ENCODE results near the gene ITGB8. TPM values are rescaled to one million over a fixed set of nuclear protein-coding genes. Genes with fewer than 3 reads are reported as not detected.

The ITGB8 gene
- total RNA-seq, 1 experiment from 2014 or later, result 1.9 TPM

DNA sequence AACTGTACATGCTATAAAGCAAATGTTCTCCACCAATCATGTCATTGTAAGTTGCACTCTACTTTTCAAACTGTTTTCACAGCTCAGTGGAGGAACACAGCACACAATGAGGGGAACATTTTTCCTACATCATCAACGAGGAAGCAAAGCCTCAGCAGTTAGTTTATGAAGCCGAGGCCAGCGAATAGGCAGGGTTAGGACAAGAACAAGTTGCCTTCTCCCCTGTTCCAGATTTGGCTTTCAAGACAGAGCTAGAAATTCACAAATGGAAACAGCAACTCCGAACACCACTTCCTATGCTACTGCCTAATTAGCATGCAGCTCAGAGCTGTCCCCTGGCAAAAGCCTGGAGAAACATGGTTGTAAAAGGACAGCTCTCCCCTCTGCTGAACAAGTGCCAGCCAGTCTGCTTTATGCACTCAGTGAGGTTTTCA is 19.8 kb downstream of the ITGB8 start:
- H3K4me1 Mint-ChIP-seq, result peaks cover 11% of the 10 kb centered on the region; the same call in 1 of the 2 replicates
- ChIA-PET CTCF (interaction anchor here (1.0 to 1.1 kb wide), 2 partner anchors 20 to 248 kb away, joined by 3 to 5 read pairs; partner anchors contain the start of gene ITGB8), POLR2A (no interaction called here)
- H3K4me3 Mint-ChIP-seq, result no peak overlapping the region
- no peak for TF ChIP-seq ATF2 (CRISPR knock-in tag; IDR thresholded peaks at IDR 0.05; ENCODE audit: borderline replicate concordance, low read depth)
- TF ChIP-seq EMX1 (CRISPR knock-in tag; IDR thresholded peaks at IDR 0.05), result no peak
- no peak for TF ChIP-seq PRRX2 (CRISPR knock-in tag; IDR thresholded peaks at IDR 0.05)
- TF ChIP-seq, protein P1, sequence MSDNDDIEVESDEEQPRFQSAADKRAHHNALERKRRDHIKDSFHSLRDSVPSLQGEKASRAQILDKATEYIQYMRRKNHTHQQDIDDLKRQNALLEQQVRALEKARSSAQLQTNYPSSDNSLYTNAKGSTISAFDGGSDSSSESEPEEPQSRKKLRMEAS (CRISPR knock-in tag; IDR thresholded peaks at IDR 0.05), result no peak
- TF ChIP-seq FOXK1 (CRISPR knock-in tag; IDR thresholded peaks at IDR 0.05), result no peak
- TF ChIP-seq ZSCAN18 (CRISPR knock-in tag; IDR thresholded peaks at IDR 0.05), result no peak
- no peak for TF ChIP-seq OVOL2 (CRISPR knock-in tag; IDR thresholded peaks at IDR 0.05; ENCODE audit: borderline replicate concordance)
- H3K9me3 Mint-ChIP-seq, result no peaks in the 10 kb centered on the region
- H3K27ac Mint-ChIP-seq, result peak overlapping the region; percentile 61; the same call in 1 of the 2 replicates
- ATAC-seq (peak; percentile 60), DNase-seq (ENCODE audit: low spot score) (no peak)
- no peaks in the 10 kb centered on the region for H3K27me3 Mint-ChIP-seq (ENCODE audit: low read depth)
- H3K36me3 Mint-ChIP-seq, result no peaks in the 10 kb centered on the region

GRCh38 chr7:20350996-20351692 is 20.4 kb downstream of the ITGB8 start:
- TF ChIP-seq CBFB (CRISPR knock-in tag; IDR thresholded peaks at IDR 0.05; ENCODE audit: low read depth) (no peak), STAT6 (CRISPR knock-in tag; conservative IDR thresholded peaks at IDR 0.05; ENCODE audit: low read depth) (no peak), MYBL2 (CRISPR knock-in tag; IDR thresholded peaks at IDR 0.05) (no peak), PRRX2 (CRISPR knock-in tag; IDR thresholded peaks at IDR 0.05) (no peak), FOXK1 (CRISPR knock-in tag; IDR thresholded peaks at IDR 0.05) (no peak), GRHL2 (CRISPR knock-in tag; IDR thresholded peaks at IDR 0.05; ENCODE audit: insufficient replicate concordance, severe bottlenecking) (no peak), SP1 (CRISPR knock-in tag; conservative IDR thresholded peaks at IDR 0.05) (no peak), ATF1 (CRISPR knock-in tag; IDR thresholded peaks at IDR 0.05) (no peak), ZSCAN18 (CRISPR knock-in tag; IDR thresholded peaks at IDR 0.05) (no peak), ZNF232 (CRISPR knock-in tag; IDR thresholded peaks at IDR 0.05) (no peak), NFE2L1 (CRISPR knock-in tag; IDR thresholded peaks at IDR 0.05) (no peak)
- TF ChIP-seq, protein P2, sequence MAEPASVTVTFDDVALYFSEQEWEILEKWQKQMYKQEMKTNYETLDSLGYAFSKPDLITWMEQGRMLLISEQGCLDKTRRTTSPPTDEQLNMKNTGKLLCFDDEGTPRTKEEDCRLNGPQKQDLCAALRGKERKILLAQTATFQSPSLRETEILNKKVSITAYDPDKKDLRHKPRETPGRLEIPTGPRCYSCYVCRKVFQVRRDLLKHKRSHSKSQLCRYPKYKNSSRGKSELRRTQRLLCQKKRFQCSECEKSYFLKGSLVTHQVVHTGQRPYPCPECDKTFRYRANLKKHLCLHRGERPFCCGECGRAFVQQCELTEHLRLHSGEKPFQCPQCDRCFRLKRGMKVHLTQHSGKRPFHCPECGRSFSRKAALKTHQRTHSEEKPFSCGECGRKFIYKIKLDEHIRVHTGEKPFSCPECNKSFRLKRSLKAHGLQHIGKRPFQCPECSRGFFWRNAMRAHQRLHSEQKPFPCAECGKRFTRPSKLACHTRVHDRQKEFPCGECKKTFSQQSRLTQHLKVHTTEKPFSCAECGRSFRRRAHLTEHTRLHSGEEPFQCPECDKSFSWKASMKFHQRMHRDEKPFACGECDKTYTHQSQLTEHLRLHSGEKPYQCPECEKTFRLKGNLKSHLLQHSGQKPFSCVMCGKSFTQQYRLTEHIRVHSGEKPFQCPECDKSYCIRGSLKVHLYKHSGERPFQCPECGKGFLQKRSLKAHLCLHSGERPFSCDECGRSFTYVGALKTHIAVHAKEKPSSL (CRISPR knock-in tag; conservative IDR thresholded peaks at IDR 0.05), result no peak
- TF ChIP-seq, protein P3, sequence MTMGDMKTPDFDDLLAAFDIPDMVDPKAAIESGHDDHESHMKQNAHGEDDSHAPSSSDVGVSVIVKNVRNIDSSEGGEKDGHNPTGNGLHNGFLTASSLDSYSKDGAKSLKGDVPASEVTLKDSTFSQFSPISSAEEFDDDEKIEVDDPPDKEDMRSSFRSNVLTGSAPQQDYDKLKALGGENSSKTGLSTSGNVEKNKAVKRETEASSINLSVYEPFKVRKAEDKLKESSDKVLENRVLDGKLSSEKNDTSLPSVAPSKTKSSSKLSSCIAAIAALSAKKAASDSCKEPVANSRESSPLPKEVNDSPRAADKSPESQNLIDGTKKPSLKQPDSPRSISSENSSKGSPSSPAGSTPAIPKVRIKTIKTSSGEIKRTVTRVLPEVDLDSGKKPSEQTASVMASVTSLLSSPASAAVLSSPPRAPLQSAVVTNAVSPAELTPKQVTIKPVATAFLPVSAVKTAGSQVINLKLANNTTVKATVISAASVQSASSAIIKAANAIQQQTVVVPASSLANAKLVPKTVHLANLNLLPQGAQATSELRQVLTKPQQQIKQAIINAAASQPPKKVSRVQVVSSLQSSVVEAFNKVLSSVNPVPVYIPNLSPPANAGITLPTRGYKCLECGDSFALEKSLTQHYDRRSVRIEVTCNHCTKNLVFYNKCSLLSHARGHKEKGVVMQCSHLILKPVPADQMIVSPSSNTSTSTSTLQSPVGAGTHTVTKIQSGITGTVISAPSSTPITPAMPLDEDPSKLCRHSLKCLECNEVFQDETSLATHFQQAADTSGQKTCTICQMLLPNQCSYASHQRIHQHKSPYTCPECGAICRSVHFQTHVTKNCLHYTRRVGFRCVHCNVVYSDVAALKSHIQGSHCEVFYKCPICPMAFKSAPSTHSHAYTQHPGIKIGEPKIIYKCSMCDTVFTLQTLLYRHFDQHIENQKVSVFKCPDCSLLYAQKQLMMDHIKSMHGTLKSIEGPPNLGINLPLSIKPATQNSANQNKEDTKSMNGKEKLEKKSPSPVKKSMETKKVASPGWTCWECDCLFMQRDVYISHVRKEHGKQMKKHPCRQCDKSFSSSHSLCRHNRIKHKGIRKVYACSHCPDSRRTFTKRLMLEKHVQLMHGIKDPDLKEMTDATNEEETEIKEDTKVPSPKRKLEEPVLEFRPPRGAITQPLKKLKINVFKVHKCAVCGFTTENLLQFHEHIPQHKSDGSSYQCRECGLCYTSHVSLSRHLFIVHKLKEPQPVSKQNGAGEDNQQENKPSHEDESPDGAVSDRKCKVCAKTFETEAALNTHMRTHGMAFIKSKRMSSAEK (CRISPR knock-in tag; IDR thresholded peaks at IDR 0.05; ENCODE audit: borderline replicate concordance), result no peak
- no peak for ATAC-seq
- no peak overlapping the region for H3K4me3 Mint-ChIP-seq
- ChIA-PET CTCF (interaction anchor here (1.0 kb wide), 1 partner anchor 20 kb away, joined by 5 read pairs; the partner anchor contains the start of gene ITGB8), POLR2A (no interaction called here)
- peaks cover 16% of the 10 kb centered on the region; the same call in 1 of the 2 replicates for H3K4me1 Mint-ChIP-seq
- H3K27me3 Mint-ChIP-seq (ENCODE audit: low read depth), result no peaks in the 10 kb centered on the region
- H3K9me3 Mint-ChIP-seq, result no peaks in the 10 kb centered on the region
- peak overlapping the region; percentile 61; the same call in 1 of the 2 replicates for H3K27ac Mint-ChIP-seq
- H3K36me3 Mint-ChIP-seq, result no peaks in the 10 kb centered on the region
- no peak for DNase-seq (ENCODE audit: low spot score)
